IPS DF 6.9 (cell line): Measurements from ENCODE around the gene CALR3.

Source experiments
- DNase-seq: peaks from one replicate; pipeline ENCODE4 v3.0.0-alpha.2; 2013; ENCODE audit warnings: low read depth, low spot score
- H3K27ac ChIP-seq: one replicate; pipeline ENCODE4 v1.5.1; 2013; ENCODE audit warnings: low read length, control low read depth
- H3K27me3 ChIP-seq: 2 replicates; pipeline ENCODE4 v1.6.1; 2013; ENCODE audit warnings: mild to moderate bottlenecking, low read length; ENCODE audit not compliant: control insufficient read depth, insufficient read depth
- H3K36me3 ChIP-seq: 2 replicates; pipeline ENCODE4 v1.6.1; 2013; ENCODE audit warnings: low read length; ENCODE audit not compliant: control insufficient read depth, insufficient read depth
- H3K4me1 ChIP-seq: 2 replicates; pipeline ENCODE4 v1.6.1; 2013; ENCODE audit warnings: low read length; ENCODE audit not compliant: control insufficient read depth, insufficient read depth
- H3K4me3 ChIP-seq: 2 replicates; pipeline ENCODE4 v1.5.1; 2013; ENCODE audit warnings: mild to moderate bottlenecking, low read length
- H3K9me3 ChIP-seq: 2 replicates; pipeline ENCODE4 v1.6.1; 2013; ENCODE audit warnings: low read length, inconsistent platforms; ENCODE audit not compliant: control insufficient read depth, insufficient read depth
- WGBS: extraction: QIAGEN DNeasy Blood & Tissue Kit; methylation state at CpG from one replicate; pipeline ENCODE4 v1.1.7; 2013; ENCODE audit warnings: mixed read lengths, missing lambda C conversion rate; ENCODE audit not compliant: insufficient read length, insufficient coverage; 5-methylcytosine and 5-hydroxymethylcytosine counted together

Gene CALR3

GRCh38 chr19:16535381-16535780, 39.4 kb upstream of the CALR3 start:
- Histone ChIP-seq H3K36me3 (peaks cover 47% of the 10 kb centered on the region), H3K4me1 (no peaks in the 10 kb centered on the region), H3K27ac (no peak overlapping the region), H3K4me3 (no peak overlapping the region), H3K27me3 (no peaks in the 10 kb centered on the region), H3K9me3 (no peaks in the 10 kb centered on the region)
- WGBS: no CpG with 5 or more reads among the region's 18 CpGs
- no peak for DNase-seq

GRCh38 chr19:16532440-16533234, 36.7 kb upstream of the CALR3 start:
- no peak for DNase-seq
- no peaks in the 10 kb centered on the region for H3K9me3 ChIP-seq
- WGBS: no CpG with 5 or more reads among the region's 47 CpGs
- no peak overlapping the region for H3K4me3 ChIP-seq
- H3K4me1 ChIP-seq: no peaks in the 10 kb centered on the region
- H3K27me3 ChIP-seq: no peaks in the 10 kb centered on the region
- no peak overlapping the region for H3K27ac ChIP-seq
- peaks cover 61% of the 10 kb centered on the region for H3K36me3 ChIP-seq

GRCh38 chr19:16531380-16531669, 35.4 kb upstream of the CALR3 start:
- H3K27me3 ChIP-seq: no peaks in the 10 kb centered on the region
- no peaks in the 10 kb centered on the region for H3K4me1 ChIP-seq
- DNase-seq: no peak
- no peak overlapping the region for H3K27ac ChIP-seq
- peaks cover 69% of the 10 kb centered on the region for H3K36me3 ChIP-seq
- no peak overlapping the region for H3K4me3 ChIP-seq
- no CpG with 5 or more reads among the region's 12 CpGs for WGBS
- H3K9me3 ChIP-seq: no peaks in the 10 kb centered on the region

- no CpG with 5 or more reads among the region's 43 CpGs for WGBS
- H3K36me3 ChIP-seq: peaks cover 71% of the 10 kb centered on the region
Measured at GRCh38 chr19:16530540-16531379, 34.8 kb upstream of the CALR3 start.

GRCh38 chr19:16529466-16530144, 33.6 kb upstream of the CALR3 start:
- no peaks in the 10 kb centered on the region for H3K4me1 ChIP-seq
- no peak for DNase-seq
- no peak overlapping the region for H3K4me3 ChIP-seq
- H3K27ac ChIP-seq: no peak overlapping the region
- H3K36me3 ChIP-seq: peaks cover 74% of the 10 kb centered on the region
- H3K27me3 ChIP-seq: no peaks in the 10 kb centered on the region
- no peaks in the 10 kb centered on the region for H3K9me3 ChIP-seq
- no CpG with 5 or more reads among the region's 25 CpGs for WGBS

More at GRCh38 chr19:16530540-16531379, 34.8 kb upstream of the CALR3 start:
- no peaks in the 10 kb centered on the region for H3K27me3 ChIP-seq
- H3K27ac ChIP-seq: no peak overlapping the region
- no peaks in the 10 kb centered on the region for H3K4me1 ChIP-seq
- no peak for DNase-seq
- no peaks in the 10 kb centered on the region for H3K9me3 ChIP-seq
- H3K4me3 ChIP-seq: no peak overlapping the region

GRCh38 chr19:16527971-16528521, 32.1 kb upstream of the CALR3 start:
- Histone ChIP-seq H3K4me1 (no peaks in the 10 kb centered on the region), H3K36me3 (peaks cover 79% of the 10 kb centered on the region), H3K9me3 (no peaks in the 10 kb centered on the region), H3K4me3 (no peak overlapping the region), H3K27me3 (no peaks in the 10 kb centered on the region), H3K27ac (no peak overlapping the region)
- no CpG with 5 or more reads among the region's 12 CpGs for WGBS
- DNase-seq: no peak

GRCh38 chr19:16527334-16527935, 31.5 kb upstream of the CALR3 start:
- Histone ChIP-seq H3K27me3 (no peaks in the 10 kb centered on the region), H3K4me1 (no peaks in the 10 kb centered on the region), H3K27ac (no peak overlapping the region), H3K9me3 (no peaks in the 10 kb centered on the region), H3K36me3 (peaks cover 79% of the 10 kb centered on the region), H3K4me3 (no peak overlapping the region)
- DNase-seq: no peak
- WGBS: no CpG with 5 or more reads among the region's 14 CpGs

GRCh38 chr19:16525751-16526481, 29.9 kb upstream of the CALR3 start:
- H3K27me3 ChIP-seq: no peaks in the 10 kb centered on the region
- no CpG with 5 or more reads among the region's 29 CpGs for WGBS
- H3K4me1 ChIP-seq: no peaks in the 10 kb centered on the region
- DNase-seq: no peak
- H3K4me3 ChIP-seq: no peak overlapping the region
- H3K27ac ChIP-seq: no peak overlapping the region
- peaks cover 74% of the 10 kb centered on the region for H3K36me3 ChIP-seq
- no peaks in the 10 kb centered on the region for H3K9me3 ChIP-seq

GRCh38 chr19:16524991-16525734, 29.2 kb upstream of the CALR3 start:
- no CpG with 5 or more reads among the region's 54 CpGs for WGBS
- Histone ChIP-seq H3K4me3 (no peak overlapping the region), H3K4me1 (no peaks in the 10 kb centered on the region), H3K36me3 (peaks cover 74% of the 10 kb centered on the region), H3K27ac (no peak overlapping the region), H3K9me3 (no peaks in the 10 kb centered on the region), H3K27me3 (no peaks in the 10 kb centered on the region)
- no peak for DNase-seq
